K562 (cell line): ENCODE measurements around the gene ZBTB8A. TPM values are rescaled to one million over a fixed set of nuclear protein-coding genes. Genes with fewer than 3 reads are reported as not detected.

ENCODE experiments used
- KAT7 ChIP-seq: sonication (generic); formaldehyde crosslinking; IDR thresholded peaks from 2 replicates; pipeline ENCODE4 v1.8.0; 2022; ENCODE audit warnings: missing genetic modification reagents, mild to moderate bottlenecking, borderline replicate concordance
- KHSRP ChIP-seq: fragments of 450-650 bp; IDR thresholded peaks from 2 replicates; pipeline ENCODE4 v1.6.1; 2017
- MYC ChIP-seq, 2 experiments: fragments of 250-450 bp in 1 of 2; sonication (Bioruptor Pico) in 1 of 2; IDR thresholded peaks; 2 replicates each; pipeline versions ENCODE4 v1.5.1 to v1.6.1; 2012 to 2021; ENCODE audit warnings: low read depth in 2 of 2, borderline replicate concordance in 1 of 2, improper control_type of control experiment in 1 of 2, low read length in 1 of 2, mild to moderate bottlenecking in 1 of 2, moderate library complexity in 1 of 2
- ZKSCAN3 ChIP-seq: fragments of 250-450 bp; sonication (Bioruptor Pico); IDR thresholded peaks from 2 replicates; pipeline ENCODE4 v1.4.0; 2020
- ZNF395 ChIP-seq: fragments of 200-800 bp; sonication (Bioruptor generic); IDR thresholded peaks from 2 replicates; pipeline ENCODE4 v1.6.1; 2017; ENCODE audit warnings: missing genetic modification characterization, missing compliant biosample characterization
- ZNF507 ChIP-seq: conservative IDR thresholded peaks from 2 replicates; pipeline ENCODE4 v1.6.1; 2017; ENCODE audit warnings: missing genetic modification characterization, missing compliant biosample characterization
- polyA plus RNA-seq, 8 experiments: library from polyadenylated mRNA; depleted of rRNA in 4 of 8; stranded (reverse) in 5 of 8; unstranded in 3 of 8; fragments of >200 nt; fragmentation: Nextera tagmentation in 2 of 8; fragmentation: Illumina TruSeq in 1 of 8; extraction: Ambion mirVana in 2 of 8; extraction: Trizol in 1 of 8; gene quantifications; 2 replicates each; pipeline versions ENCODE4 v1.2.1 to v1.2.3, GENCODE V29; 2011 to 2014; ENCODE audit warnings: inconsistent platforms in 1 of 8, missing spikeins in 1 of 8
- total RNA-seq, 7 experiments: library from RNA; depleted of rRNA in 6 of 7; stranded (reverse); fragments of >200 nt in 6 of 7; fragmentation: Illumina TruSeq in 2 of 7; extraction: Trizol in 2 of 7; gene quantifications; 2 replicates each; pipeline versions ENCODE4 v1.2.1 to v1.2.3, GENCODE V29; 2011 to 2021; ENCODE audit warnings: low replicate concordance in 1 of 7
- TF ChIP-seq, protein P1 (sequence below): sonication (generic); formaldehyde crosslinking; IDR thresholded peaks from 2 replicates; pipeline ENCODE4 v1.8.0; 2022; ENCODE audit warnings: mild to moderate bottlenecking, missing genetic modification reagents
- TF ChIP-seq, protein P2 (sequence below): fragments of 200-600 bp; sonication (generic); IDR thresholded peaks from one replicate; pipeline ENCODE4 v1.6.1; 2012; ENCODE audit warnings: mild to moderate bottlenecking, low read depth, low read length, inconsistent platforms
- TF ChIP-seq, protein P3 (sequence below): sonication (generic); formaldehyde crosslinking; IDR thresholded peaks from 2 replicates; pipeline ENCODE4 v1.8.0; 2022; ENCODE audit warnings: mild to moderate bottlenecking, low read depth, missing genetic modification reagents

ZBTB8A gene
- total and polyA plus RNA-seq, 9 of the 15 experiments (the other 6 are each of a cell fraction or from before 2014, with no cell fraction given), result 0.01 to 0.64 (median 0.09) TPM

DNA sequence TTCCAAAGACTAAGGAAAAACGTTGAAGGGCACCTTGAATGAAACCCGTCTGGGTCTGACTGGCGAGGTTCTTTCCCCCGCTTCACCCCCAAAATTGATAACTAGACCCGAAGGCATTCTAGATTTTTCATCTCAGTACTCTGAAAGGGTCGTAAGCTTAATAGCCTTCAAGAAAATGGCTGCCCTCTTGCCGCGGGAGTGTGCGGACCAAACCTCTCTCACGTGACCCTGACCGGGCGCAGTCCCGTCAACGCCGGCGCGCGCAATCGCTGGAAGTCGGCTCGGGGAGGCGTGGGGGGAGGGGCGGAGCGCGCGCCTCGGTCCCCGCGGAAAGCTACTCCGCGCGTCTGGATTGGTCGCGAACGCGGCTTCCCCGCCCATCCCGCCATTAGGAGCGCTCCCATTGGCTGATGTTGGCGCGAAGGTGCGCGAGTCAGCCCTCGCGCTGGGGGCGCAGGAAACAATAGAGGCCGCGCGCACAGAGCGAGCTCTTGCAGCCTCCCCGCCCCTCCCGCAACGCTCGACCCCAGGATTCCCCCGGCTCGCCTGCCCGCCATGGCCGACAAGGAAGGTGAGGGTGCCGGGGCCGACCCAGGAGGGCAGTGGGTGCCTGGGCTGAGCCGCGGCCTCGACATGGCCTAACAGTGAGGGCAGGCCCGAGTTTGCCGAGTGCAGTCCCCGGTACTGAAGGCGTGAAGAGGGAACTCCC is 111.7 kb downstream of the ZBTB8A start, which contains the start of gene RBBP4 (continued):
- TF ChIP-seq, protein P1, sequence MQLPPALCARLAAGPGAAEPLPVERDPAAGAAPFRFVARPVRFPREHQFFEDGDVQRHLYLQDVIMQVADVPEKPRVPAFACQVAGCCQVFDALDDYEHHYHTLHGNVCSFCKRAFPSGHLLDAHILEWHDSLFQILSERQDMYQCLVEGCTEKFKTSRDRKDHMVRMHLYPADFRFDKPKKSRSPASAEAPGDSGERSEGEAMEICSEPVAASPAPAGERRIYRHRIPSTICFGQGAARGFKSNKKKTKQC (CRISPR knock-in tag), result peak; percentile 87; the same call in 1 of the 2 replicates
- TF ChIP-seq ZNF507 (tag) (no peak), KAT7 (CRISPR knock-in tag) (peak; percentile 95), MYC (IDR thresholded peaks at IDR 0.05; ENCODE audit: low read depth, low read length) (peak; percentile 79), MYC (CRISPR knock-in tag; IDR thresholded peaks at IDR 0.05; ENCODE audit: borderline replicate concordance, low read depth) (peak; percentile 87; the same call in 1 of the 2 replicates), ZNF395 (CRISPR knock-in tag) (peak; percentile 100), KHSRP (no peak), ZKSCAN3 (CRISPR knock-in tag) (peak; percentile 65)
- TF ChIP-seq, protein P2, sequence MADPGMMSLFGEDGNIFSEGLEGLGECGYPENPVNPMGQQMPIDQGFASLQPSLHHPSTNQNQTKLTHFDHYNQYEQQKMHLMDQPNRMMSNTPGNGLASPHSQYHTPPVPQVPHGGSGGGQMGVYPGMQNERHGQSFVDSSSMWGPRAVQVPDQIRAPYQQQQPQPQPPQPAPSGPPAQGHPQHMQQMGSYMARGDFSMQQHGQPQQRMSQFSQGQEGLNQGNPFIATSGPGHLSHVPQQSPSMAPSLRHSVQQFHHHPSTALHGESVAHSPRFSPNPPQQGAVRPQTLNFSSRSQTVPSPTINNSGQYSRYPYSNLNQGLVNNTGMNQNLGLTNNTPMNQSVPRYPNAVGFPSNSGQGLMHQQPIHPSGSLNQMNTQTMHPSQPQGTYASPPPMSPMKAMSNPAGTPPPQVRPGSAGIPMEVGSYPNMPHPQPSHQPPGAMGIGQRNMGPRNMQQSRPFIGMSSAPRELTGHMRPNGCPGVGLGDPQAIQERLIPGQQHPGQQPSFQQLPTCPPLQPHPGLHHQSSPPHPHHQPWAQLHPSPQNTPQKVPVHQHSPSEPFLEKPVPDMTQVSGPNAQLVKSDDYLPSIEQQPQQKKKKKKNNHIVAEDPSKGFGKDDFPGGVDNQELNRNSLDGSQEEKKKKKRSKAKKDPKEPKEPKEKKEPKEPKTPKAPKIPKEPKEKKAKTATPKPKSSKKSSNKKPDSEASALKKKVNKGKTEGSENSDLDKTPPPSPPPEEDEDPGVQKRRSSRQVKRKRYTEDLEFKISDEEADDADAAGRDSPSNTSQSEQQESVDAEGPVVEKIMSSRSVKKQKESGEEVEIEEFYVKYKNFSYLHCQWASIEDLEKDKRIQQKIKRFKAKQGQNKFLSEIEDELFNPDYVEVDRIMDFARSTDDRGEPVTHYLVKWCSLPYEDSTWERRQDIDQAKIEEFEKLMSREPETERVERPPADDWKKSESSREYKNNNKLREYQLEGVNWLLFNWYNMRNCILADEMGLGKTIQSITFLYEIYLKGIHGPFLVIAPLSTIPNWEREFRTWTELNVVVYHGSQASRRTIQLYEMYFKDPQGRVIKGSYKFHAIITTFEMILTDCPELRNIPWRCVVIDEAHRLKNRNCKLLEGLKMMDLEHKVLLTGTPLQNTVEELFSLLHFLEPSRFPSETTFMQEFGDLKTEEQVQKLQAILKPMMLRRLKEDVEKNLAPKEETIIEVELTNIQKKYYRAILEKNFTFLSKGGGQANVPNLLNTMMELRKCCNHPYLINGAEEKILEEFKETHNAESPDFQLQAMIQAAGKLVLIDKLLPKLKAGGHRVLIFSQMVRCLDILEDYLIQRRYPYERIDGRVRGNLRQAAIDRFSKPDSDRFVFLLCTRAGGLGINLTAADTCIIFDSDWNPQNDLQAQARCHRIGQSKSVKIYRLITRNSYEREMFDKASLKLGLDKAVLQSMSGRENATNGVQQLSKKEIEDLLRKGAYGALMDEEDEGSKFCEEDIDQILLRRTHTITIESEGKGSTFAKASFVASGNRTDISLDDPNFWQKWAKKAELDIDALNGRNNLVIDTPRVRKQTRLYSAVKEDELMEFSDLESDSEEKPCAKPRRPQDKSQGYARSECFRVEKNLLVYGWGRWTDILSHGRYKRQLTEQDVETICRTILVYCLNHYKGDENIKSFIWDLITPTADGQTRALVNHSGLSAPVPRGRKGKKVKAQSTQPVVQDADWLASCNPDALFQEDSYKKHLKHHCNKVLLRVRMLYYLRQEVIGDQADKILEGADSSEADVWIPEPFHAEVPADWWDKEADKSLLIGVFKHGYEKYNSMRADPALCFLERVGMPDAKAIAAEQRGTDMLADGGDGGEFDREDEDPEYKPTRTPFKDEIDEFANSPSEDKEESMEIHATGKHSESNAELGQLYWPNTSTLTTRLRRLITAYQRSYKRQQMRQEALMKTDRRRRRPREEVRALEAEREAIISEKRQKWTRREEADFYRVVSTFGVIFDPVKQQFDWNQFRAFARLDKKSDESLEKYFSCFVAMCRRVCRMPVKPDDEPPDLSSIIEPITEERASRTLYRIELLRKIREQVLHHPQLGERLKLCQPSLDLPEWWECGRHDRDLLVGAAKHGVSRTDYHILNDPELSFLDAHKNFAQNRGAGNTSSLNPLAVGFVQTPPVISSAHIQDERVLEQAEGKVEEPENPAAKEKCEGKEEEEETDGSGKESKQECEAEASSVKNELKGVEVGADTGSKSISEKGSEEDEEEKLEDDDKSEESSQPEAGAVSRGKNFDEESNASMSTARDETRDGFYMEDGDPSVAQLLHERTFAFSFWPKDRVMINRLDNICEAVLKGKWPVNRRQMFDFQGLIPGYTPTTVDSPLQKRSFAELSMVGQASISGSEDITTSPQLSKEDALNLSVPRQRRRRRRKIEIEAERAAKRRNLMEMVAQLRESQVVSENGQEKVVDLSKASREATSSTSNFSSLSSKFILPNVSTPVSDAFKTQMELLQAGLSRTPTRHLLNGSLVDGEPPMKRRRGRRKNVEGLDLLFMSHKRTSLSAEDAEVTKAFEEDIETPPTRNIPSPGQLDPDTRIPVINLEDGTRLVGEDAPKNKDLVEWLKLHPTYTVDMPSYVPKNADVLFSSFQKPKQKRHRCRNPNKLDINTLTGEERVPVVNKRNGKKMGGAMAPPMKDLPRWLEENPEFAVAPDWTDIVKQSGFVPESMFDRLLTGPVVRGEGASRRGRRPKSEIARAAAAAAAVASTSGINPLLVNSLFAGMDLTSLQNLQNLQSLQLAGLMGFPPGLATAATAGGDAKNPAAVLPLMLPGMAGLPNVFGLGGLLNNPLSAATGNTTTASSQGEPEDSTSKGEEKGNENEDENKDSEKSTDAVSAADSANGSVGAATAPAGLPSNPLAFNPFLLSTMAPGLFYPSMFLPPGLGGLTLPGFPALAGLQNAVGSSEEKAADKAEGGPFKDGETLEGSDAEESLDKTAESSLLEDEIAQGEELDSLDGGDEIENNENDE, result no peak
- TF ChIP-seq, protein P3, sequence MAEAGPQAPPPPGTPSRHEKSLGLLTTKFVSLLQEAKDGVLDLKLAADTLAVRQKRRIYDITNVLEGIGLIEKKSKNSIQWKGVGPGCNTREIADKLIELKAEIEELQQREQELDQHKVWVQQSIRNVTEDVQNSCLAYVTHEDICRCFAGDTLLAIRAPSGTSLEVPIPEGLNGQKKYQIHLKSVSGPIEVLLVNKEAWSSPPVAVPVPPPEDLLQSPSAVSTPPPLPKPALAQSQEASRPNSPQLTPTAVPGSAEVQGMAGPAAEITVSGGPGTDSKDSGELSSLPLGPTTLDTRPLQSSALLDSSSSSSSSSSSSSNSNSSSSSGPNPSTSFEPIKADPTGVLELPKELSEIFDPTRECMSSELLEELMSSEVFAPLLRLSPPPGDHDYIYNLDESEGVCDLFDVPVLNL, result peak; percentile 89
